Progenitor cell of endocrine pancreas (in vitro differentiated cells): ENCODE measurements around the gene SYT1. TPM values are rescaled to one million over a fixed set of nuclear protein-coding genes. Genes with fewer than 3 reads are reported as not detected.

Experiments
- DNase-seq: peaks from one replicate; pipeline ENCODE4 v3.0.0; 2021; ENCODE audit warnings: low spot score; ENCODE audit not compliant: unreplicated experiment
- H3K27ac Mint-ChIP-seq: 2 replicates; pipeline ENCODE4 v1.8.0; 2021; ENCODE audit warnings: mild to moderate bottlenecking, moderate library complexity, mixed read lengths
- H3K27me3 Mint-ChIP-seq: 2 replicates; pipeline ENCODE4 v1.8.0; 2021; ENCODE audit warnings: mixed read lengths
- H3K36me3 Mint-ChIP-seq: 2 replicates; pipeline ENCODE4 v1.8.0; 2022; ENCODE audit warnings: mixed read lengths; ENCODE audit not compliant: insufficient read depth
- H3K4me1 Mint-ChIP-seq: 2 replicates; pipeline ENCODE4 v1.8.0; 2021; ENCODE audit warnings: low read depth, mixed read lengths
- H3K4me3 Mint-ChIP-seq: 2 replicates; pipeline ENCODE4 v1.8.0; 2021; ENCODE audit warnings: low read depth, mild to moderate bottlenecking, moderate library complexity, mixed read lengths
- H3K9me3 Mint-ChIP-seq: 2 replicates; pipeline ENCODE4 v1.8.0; 2021; ENCODE audit warnings: low read depth, mixed read lengths
- total RNA-seq: library from RNA; stranded (reverse); gene quantifications from 2 replicates; pipeline ENCODE4 v1.2.1, GENCODE V29; 2021
- TF ChIP-seq, protein P1 (sequence below): fragments of 200-600 bp; sonication (generic); IDR thresholded peaks from one replicate; pipeline ENCODE4 v1.5.0; 2021; ENCODE audit warnings: antibody characterized with exemption, mild to moderate bottlenecking; ENCODE audit not compliant: unreplicated experiment

Gene SYT1
- total RNA-seq, 1 donor from 2014 or later, result 4.3 TPM

DNA sequence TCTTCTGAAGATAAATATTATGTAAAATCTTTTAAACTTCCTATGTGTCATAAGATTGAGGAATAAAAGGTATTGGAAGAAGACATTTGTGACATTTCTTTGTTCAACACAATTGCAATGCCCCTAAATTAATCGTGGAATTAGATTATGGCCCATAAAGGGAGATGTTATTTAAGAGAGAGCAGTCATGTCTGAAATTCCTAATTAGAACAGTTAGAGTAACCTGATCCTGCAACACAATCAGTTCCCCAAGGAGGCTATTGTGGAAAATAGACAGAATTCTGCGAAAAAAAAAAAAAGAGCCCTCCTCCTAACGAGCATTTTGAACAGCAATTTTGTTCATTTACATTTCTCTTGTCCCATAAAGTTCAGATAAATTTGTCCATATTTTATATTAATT, 486.7 kb downstream of the SYT1 start:
- no peak overlapping the region for H3K27ac Mint-ChIP-seq
- H3K27me3 Mint-ChIP-seq, result no peaks in the 10 kb centered on the region
- H3K9me3 Mint-ChIP-seq, result peaks cover 5% of the 10 kb centered on the region
- TF ChIP-seq, protein P1, sequence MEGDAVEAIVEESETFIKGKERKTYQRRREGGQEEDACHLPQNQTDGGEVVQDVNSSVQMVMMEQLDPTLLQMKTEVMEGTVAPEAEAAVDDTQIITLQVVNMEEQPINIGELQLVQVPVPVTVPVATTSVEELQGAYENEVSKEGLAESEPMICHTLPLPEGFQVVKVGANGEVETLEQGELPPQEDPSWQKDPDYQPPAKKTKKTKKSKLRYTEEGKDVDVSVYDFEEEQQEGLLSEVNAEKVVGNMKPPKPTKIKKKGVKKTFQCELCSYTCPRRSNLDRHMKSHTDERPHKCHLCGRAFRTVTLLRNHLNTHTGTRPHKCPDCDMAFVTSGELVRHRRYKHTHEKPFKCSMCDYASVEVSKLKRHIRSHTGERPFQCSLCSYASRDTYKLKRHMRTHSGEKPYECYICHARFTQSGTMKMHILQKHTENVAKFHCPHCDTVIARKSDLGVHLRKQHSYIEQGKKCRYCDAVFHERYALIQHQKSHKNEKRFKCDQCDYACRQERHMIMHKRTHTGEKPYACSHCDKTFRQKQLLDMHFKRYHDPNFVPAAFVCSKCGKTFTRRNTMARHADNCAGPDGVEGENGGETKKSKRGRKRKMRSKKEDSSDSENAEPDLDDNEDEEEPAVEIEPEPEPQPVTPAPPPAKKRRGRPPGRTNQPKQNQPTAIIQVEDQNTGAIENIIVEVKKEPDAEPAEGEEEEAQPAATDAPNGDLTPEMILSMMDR, result no peak
- peaks cover 4% of the 10 kb centered on the region for H3K4me1 Mint-ChIP-seq
- DNase-seq, result no peak
- H3K36me3 Mint-ChIP-seq, result peaks cover 2% of the 10 kb centered on the region
- H3K4me3 Mint-ChIP-seq, result no peak overlapping the region

DNA sequence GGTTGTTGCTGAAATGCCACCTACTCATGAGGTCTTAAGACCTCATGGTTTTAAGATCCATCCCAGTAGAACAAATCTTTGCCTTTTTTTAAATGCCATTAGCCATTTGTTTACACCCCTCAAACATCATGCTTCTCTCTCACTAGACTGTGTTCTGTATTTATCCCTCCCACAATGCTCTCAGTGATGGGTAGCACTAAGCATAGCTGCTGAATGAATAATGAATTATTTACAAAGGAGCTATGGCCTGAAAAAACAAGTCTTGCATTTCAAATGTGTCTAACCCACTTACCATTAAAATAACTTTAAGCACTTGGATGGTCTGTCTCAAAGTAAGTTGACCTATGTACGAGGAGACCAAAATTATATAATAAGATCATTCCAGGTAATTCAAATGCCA, 491.6 kb downstream of the SYT1 start:
- Mint-ChIP-seq H3K4me1 (peaks cover 4% of the 10 kb centered on the region), H3K27me3 (no peaks in the 10 kb centered on the region), H3K36me3 (peaks cover 2% of the 10 kb centered on the region), H3K9me3 (peaks cover 5% of the 10 kb centered on the region), H3K27ac (no peak overlapping the region), H3K4me3 (no peak overlapping the region)
- DNase-seq, result no peak
- TF ChIP-seq, protein P1, result no peak

DNA sequence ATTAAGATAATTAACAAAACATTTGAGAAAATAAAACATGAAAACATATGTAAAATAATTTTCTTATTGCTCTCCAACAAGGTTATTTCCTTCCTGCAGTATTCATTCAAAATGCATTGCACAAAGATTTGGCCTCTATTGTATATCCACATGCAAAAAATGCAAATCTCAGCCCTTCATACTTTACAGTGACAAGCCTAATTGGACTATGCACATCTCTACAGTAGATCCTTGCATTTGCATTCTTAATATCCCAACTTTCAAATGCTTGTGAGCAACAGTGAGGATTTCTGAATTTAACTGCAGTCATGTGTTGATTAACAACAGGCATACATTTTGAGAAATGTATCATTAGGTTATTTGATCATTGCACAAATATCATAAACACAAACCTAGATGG, 492.5 kb downstream of the SYT1 start:
- Mint-ChIP-seq H3K27ac (no peak overlapping the region), H3K9me3 (peaks cover 5% of the 10 kb centered on the region), H3K4me3 (no peak overlapping the region), H3K4me1 (peaks cover 4% of the 10 kb centered on the region), H3K27me3 (no peaks in the 10 kb centered on the region), H3K36me3 (peaks cover 2% of the 10 kb centered on the region)
- no peak for DNase-seq
- TF ChIP-seq, protein P1, result no peak

DNA sequence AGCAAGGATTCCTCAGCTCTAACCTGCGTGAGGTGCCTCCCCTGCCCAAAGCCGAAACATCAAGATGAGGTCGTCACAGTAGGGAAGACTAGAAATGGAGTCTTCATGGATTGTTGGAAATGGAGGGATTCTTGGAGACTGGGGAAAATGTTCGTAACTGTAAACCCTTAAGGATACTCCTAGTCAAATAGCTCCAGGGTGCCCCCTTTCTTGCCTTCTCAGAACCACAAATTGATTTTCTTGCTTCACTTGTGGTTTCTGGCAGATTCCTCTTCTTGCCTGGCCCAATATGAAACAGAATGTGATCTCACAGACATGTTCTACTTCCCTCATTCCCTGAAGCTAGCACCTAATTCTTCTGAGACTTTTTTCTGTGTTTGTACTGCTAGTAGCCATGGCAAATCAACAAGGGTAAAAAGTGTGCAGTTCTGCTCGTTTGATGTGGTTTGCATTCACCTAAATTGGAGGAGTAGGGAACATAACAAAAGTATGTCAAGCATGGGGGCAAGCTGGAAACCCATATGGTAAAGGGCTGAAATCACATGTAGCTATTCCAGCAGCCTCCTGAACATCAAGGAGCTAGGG, 494.2 kb downstream of the SYT1 start:
- Mint-ChIP-seq H3K4me3 (no peak overlapping the region), H3K36me3 (peaks cover 2% of the 10 kb centered on the region), H3K27me3 (no peaks in the 10 kb centered on the region), H3K27ac (no peak overlapping the region), H3K9me3 (peaks cover 5% of the 10 kb centered on the region), H3K4me1 (no peaks in the 10 kb centered on the region)
- TF ChIP-seq, protein P1, result no peak
- DNase-seq, result no peak

DNA sequence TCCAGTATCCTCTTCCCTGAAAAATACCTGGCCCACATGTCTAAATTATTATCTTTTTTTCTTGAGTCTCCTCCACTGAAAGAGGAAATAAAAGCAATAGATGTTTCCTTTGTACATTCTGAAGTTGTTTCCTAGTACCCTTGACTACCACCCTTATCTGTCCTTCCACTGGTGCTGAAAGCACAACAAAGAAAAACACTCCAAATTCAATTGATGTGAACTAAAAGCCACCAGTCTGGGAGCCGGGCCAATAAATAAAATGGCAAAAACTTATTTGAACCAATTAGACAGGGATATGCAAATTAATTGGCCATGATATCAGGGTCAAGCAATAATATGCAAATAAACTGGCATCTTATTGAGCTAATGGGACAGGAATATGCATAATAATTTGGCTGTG, 495.7 kb downstream of the SYT1 start:
- peaks cover 3% of the 10 kb centered on the region for H3K4me1 Mint-ChIP-seq
- no peak for DNase-seq
- H3K27ac Mint-ChIP-seq, result no peak overlapping the region
- no peaks in the 10 kb centered on the region for H3K27me3 Mint-ChIP-seq
- TF ChIP-seq, protein P1, result no peak
- peaks cover 2% of the 10 kb centered on the region for H3K36me3 Mint-ChIP-seq
- H3K9me3 Mint-ChIP-seq, result peaks cover 5% of the 10 kb centered on the region
- no peak overlapping the region for H3K4me3 Mint-ChIP-seq
